GM18508 (cell line): Measurements from ENCODE around the gene MAST3.
"Not testable (repeated sequence)": the region's sequence is repeated elsewhere in the genome, so short reads cannot be mapped to it uniquely, and the experiment has no call there.

ENCODE experiments used
- ATAC-seq: cut with Tn5 transposase; IDR thresholded peaks from one replicate; pipeline ENCODE4 v1.9.1; 2021; ENCODE audit warnings: moderate number of reproducible peaks; ENCODE audit not compliant: insufficient read depth, unreplicated experiment

Gene MAST3

GRCh38 chr19:18155095-18156087, 57.8 kb downstream of the MAST3 start:
- ATAC-seq, result no peak

GRCh38 chr19:18156268-18156667, 58.7 kb downstream of the MAST3 start:
- no peak for ATAC-seq

GRCh38 chr19:18156841-18157464, 59.4 kb downstream of the MAST3 start:
- ATAC-seq, result no peak

- no peak for ATAC-seq
These were observed 60.0 kb downstream of the MAST3 start for GRCh38 chr19:18157465-18158063.

GRCh38 chr19:18158467-18158866, 60.9 kb downstream of the MAST3 start:
- ATAC-seq, result no peak

- not testable (repeated sequence) for ATAC-seq
These were observed 61.6 kb downstream of the MAST3 start for GRCh38 chr19:18159059-18159616.

- no peak for ATAC-seq
These were observed 62.2 kb downstream of the MAST3 start for GRCh38 chr19:18159810-18160209.

GRCh38 chr19:18160493-18160970, 63.0 kb downstream of the MAST3 start:
- ATAC-seq, result no peak

GRCh38 chr19:18160971-18161635, 63.5 kb downstream of the MAST3 start:
- no peak for ATAC-seq

GRCh38 chr19:18161636-18162002, 64.0 kb downstream of the MAST3 start:
- ATAC-seq, result no peak

- ATAC-seq, result no peak
These were observed 66.5 kb downstream of the MAST3 start for GRCh38 chr19:18164072-18164471.

- no peak for ATAC-seq
These were observed 68.4 kb downstream of the MAST3 start for GRCh38 chr19:18165794-18166544.

- no peak for ATAC-seq
These were observed 69.4 kb downstream of the MAST3 start for GRCh38 chr19:18167011-18167410.

- ATAC-seq, result no peak
These were observed 70.5 kb downstream of the MAST3 start for GRCh38 chr19:18167975-18168645.

GRCh38 chr19:18168673-18169381, 71.2 kb downstream of the MAST3 start:
- no peak for ATAC-seq

GRCh38 chr19:18170714-18171255, 73.2 kb downstream of the MAST3 start:
- ATAC-seq, result no peak

- no peak for ATAC-seq
These were observed 74.2 kb downstream of the MAST3 start for GRCh38 chr19:18171605-18172327.
